ENCODE data around the gene DDX24. TPM values are rescaled to one million over a fixed set of nuclear protein-coding genes. Genes with fewer than 3 reads are reported as not detected.
A peak's percentile ranks its signal among the peaks of the same experiment; 100 is the strongest.

Gene DDX24
- total RNA-seq, 1 donor from 2014 or later = 149 TPM

DNA sequence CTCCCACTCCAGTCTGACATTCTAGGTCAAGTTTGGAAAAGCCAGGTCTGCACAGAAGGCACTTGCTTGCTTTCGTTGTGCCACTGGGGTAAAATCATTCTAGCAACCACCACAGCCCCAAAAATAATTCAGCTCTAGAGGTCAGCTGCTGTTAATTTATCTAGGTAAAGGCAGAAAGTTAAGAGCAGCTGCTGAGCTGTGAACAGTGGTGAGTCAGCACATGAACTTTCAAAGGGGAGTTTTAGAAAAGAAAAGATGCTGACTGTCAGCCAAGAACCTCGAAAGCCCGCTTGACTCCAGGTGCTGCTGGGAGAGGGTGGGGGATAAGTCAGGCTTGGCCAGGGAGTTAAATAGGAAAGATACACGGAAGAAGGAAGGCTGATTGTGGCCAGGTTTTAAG, 71.2 kb downstream of the DDX24 start:
- Mint-ChIP-seq H3K4me3 (ENCODE audit: unreplicated experiment) (no peak overlapping the region), H3K27me3 (ENCODE audit: low read depth) (peaks cover 31% of the 10 kb centered on the region), H3K4me1 (ENCODE audit: low read depth) (peaks cover 12% of the 10 kb centered on the region), H3K27ac (ENCODE audit: unreplicated experiment) (no peak overlapping the region), H3K36me3 (ENCODE audit: low read depth) (no peaks in the 10 kb centered on the region), H3K9me3 (ENCODE audit: low read depth) (no peaks in the 10 kb centered on the region)
- no peak for DNase-seq (ENCODE audit: low spot score)
- TF ChIP-seq, protein P1, sequence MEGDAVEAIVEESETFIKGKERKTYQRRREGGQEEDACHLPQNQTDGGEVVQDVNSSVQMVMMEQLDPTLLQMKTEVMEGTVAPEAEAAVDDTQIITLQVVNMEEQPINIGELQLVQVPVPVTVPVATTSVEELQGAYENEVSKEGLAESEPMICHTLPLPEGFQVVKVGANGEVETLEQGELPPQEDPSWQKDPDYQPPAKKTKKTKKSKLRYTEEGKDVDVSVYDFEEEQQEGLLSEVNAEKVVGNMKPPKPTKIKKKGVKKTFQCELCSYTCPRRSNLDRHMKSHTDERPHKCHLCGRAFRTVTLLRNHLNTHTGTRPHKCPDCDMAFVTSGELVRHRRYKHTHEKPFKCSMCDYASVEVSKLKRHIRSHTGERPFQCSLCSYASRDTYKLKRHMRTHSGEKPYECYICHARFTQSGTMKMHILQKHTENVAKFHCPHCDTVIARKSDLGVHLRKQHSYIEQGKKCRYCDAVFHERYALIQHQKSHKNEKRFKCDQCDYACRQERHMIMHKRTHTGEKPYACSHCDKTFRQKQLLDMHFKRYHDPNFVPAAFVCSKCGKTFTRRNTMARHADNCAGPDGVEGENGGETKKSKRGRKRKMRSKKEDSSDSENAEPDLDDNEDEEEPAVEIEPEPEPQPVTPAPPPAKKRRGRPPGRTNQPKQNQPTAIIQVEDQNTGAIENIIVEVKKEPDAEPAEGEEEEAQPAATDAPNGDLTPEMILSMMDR (IDR thresholded peaks at IDR 0.05) = no peak

DNA sequence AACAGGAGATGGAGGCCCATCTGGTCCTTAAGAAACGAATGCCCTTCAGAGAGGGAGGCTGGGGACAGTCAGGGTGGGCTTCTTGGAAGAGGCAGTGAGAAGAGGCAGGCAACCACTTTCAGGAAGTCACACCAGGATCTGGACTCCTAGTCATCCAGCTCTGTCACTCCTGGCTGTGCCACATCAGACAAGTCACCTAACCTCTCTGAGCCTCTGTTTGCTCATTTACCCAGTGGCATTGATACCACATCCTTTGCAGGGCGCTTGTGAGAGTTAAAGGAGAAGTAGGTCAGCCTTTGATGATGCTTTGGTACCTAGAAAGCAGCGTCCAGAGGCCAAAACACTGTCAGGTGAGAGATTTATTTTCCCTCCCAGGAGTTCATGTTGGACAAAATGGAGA, 72.8 kb downstream of the DDX24 start:
- no peak overlapping the region for H3K27ac Mint-ChIP-seq (ENCODE audit: unreplicated experiment)
- no peak overlapping the region for H3K4me3 Mint-ChIP-seq (ENCODE audit: unreplicated experiment)
- TF ChIP-seq, protein P1 (IDR thresholded peaks at IDR 0.05) = no peak
- H3K36me3 Mint-ChIP-seq (ENCODE audit: low read depth) = no peaks in the 10 kb centered on the region
- DNase-seq (ENCODE audit: low spot score) = no peak
- H3K9me3 Mint-ChIP-seq (ENCODE audit: low read depth) = no peaks in the 10 kb centered on the region
- H3K4me1 Mint-ChIP-seq (ENCODE audit: low read depth) = peaks cover 12% of the 10 kb centered on the region
- peaks cover 39% of the 10 kb centered on the region for H3K27me3 Mint-ChIP-seq (ENCODE audit: low read depth)

DNA sequence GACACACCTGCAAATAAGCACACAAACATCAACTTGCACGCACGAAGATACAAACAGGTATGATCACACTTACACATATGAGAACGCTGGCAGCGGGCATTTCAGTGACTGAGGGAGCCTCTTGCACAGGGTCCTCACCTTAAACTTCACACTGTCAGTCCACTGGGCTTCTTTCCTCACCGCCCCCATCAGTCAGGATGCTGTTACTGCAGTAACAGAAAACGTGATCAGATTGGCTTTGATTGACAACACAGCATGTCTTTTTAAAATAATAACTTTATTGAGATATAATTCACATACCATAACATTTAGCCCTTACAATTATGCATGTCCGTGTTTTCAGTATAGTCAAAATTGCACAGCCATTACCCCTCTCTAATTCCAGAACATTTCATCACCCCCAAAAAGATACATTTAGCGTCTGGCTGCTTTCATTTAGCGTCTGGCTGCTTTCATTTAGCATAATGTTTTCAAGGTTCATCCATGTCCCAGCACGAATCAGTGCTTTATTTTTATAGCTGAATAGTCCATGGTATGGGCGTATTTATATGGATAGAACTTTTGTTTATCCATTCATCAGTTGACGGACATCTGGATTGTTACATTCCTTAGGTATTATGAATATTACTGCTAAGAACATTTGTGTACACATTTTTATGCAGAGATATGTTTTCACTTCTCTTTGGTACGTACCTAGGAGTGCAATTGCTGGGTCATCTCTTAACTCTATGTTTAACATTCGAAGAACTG, 75.5 kb downstream of the DDX24 start:
- no peaks in the 10 kb centered on the region for H3K36me3 Mint-ChIP-seq (ENCODE audit: low read depth)
- H3K4me1 Mint-ChIP-seq (ENCODE audit: low read depth) = peaks cover 8% of the 10 kb centered on the region
- no peak for DNase-seq (ENCODE audit: low spot score)
- H3K4me3 Mint-ChIP-seq (ENCODE audit: unreplicated experiment) = no peak overlapping the region
- TF ChIP-seq, protein P1 (IDR thresholded peaks at IDR 0.05) = peak; percentile 73
- peaks cover 52% of the 10 kb centered on the region for H3K27me3 Mint-ChIP-seq (ENCODE audit: low read depth)
- no peak overlapping the region for H3K27ac Mint-ChIP-seq (ENCODE audit: unreplicated experiment)
- no peaks in the 10 kb centered on the region for H3K9me3 Mint-ChIP-seq (ENCODE audit: low read depth)

DNA sequence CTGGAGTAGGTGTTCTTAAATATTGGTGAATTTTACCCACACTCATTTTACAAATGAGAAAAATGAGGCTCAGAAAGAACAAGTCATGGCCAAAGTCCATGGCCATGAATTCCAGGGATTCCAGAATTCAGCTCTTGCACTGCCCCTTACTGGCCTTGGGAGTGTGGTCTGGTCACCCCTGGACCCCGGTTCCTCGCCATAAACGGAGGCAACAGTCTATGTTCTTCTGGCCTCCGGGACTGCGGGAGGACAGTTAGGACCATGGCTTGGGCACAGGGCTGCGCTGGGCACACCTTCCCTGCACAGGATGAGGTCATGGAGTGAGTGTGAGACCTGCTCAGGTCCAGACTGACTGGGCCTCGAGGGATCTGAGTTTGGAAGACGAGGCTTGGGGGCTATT, 77.0 kb downstream of the DDX24 start:
- TF ChIP-seq, protein P1 (IDR thresholded peaks at IDR 0.05) = no peak
- Mint-ChIP-seq H3K27me3 (ENCODE audit: low read depth) (peaks cover 56% of the 10 kb centered on the region), H3K4me1 (ENCODE audit: low read depth) (peaks cover 4% of the 10 kb centered on the region), H3K36me3 (ENCODE audit: low read depth) (no peaks in the 10 kb centered on the region), H3K27ac (ENCODE audit: unreplicated experiment) (no peak overlapping the region), H3K4me3 (ENCODE audit: unreplicated experiment) (no peak overlapping the region), H3K9me3 (ENCODE audit: low read depth) (no peaks in the 10 kb centered on the region)
- DNase-seq (ENCODE audit: low spot score) = no peak

DNA sequence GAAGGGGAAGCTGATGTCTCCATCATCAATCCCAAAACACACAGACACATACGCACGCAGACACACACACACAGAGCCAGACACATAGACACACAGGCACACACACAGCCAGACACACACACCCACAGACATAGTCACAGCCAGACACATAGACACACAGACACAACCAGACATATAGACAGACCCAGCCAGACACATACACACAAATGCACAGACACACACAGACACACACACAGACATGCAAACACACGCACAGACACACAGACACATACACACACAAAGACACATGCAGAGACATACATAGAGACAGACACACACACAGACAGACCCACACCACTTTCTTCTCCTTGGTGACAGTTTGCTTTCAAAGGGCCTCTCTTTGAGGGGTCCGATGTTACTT, 77.6 kb downstream of the DDX24 start:
- TF ChIP-seq, protein P1 (IDR thresholded peaks at IDR 0.05) = no peak
- H3K9me3 Mint-ChIP-seq (ENCODE audit: low read depth) = no peaks in the 10 kb centered on the region
- no peak overlapping the region for H3K4me3 Mint-ChIP-seq (ENCODE audit: unreplicated experiment)
- H3K36me3 Mint-ChIP-seq (ENCODE audit: low read depth) = no peaks in the 10 kb centered on the region
- no peak for DNase-seq (ENCODE audit: low spot score)
- peaks cover 56% of the 10 kb centered on the region for H3K27me3 Mint-ChIP-seq (ENCODE audit: low read depth)
- no peak overlapping the region for H3K27ac Mint-ChIP-seq (ENCODE audit: unreplicated experiment)
- H3K4me1 Mint-ChIP-seq (ENCODE audit: low read depth) = peaks cover 4% of the 10 kb centered on the region

All from chondrocyte (in vitro differentiated cells).